ENCODE data around the gene UTP3. TPM values are rescaled to one million over a fixed set of nuclear protein-coding genes. Genes with fewer than 3 reads are reported as not detected.
"Not testable (repeated sequence)": the region's sequence is repeated elsewhere in the genome, so short reads cannot be mapped to it uniquely, and the experiment has no call there.

The UTP3 gene
- total RNA-seq, 4 donors from 2014 or later = 13.3 to 37.1 (median 15.6) TPM

DNA sequence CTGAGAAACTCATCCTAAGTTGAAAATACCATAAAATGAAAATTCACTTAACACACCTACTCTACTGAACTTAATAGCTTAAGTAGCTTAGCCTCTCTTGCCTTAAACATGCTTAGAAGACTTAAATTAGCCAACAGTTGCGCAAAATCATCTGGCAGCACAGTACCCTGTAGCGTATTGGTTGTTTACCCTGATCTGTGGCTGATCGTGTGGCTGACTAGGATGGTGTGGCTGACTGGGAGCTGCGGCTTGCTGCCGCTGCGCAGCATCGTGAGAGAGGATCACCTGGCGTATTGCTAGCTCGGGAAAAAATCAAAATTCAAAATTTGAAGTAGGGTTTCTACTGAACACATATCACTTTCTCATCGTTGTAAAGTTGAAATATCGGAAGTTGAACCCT is 39.8 kb downstream of the UTP3 start:
- Histone ChIP-seq H3K4me1 (no peaks in the 10 kb centered on the region), H3K9me3 (no peaks in the 10 kb centered on the region), H3K27ac (no peak overlapping the region), H3K36me3 (no peaks in the 10 kb centered on the region), H3K4me3 (no peak overlapping the region), H3K27me3 (no peaks in the 10 kb centered on the region)
- no peak for TF ChIP-seq POLR2A (IDR thresholded peaks at IDR 0.05)
- DNase-seq = no peak

DNA sequence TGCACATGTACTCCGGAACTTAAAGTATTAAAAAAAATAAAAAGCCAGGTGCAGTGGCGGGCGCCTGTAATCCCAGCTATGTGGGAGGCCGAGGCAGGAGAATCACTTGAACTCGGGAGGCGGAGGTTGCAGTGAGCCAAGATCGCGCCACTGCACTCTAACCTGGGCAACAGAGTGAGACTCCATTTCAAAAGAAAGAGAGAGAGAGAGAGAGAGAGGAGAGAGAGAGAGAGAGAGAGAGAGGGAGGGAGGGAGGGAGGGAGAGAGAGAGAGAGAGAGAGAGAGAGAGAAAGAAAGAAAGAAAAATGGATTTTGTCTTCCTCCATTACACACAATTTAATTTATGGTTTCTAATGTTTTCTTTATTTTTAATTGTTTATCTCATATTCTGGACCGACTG is 44.5 kb downstream of the UTP3 start:
- not testable (repeated sequence) for H3K27me3 ChIP-seq, H3K27ac ChIP-seq, H3K9me3 ChIP-seq, H3K4me3 ChIP-seq, H3K36me3 ChIP-seq, DNase-seq
- H3K4me1 ChIP-seq = peaks cover 4 to 24% (median 15%) of the 10 kb centered on the region in 4 donors

DNA sequence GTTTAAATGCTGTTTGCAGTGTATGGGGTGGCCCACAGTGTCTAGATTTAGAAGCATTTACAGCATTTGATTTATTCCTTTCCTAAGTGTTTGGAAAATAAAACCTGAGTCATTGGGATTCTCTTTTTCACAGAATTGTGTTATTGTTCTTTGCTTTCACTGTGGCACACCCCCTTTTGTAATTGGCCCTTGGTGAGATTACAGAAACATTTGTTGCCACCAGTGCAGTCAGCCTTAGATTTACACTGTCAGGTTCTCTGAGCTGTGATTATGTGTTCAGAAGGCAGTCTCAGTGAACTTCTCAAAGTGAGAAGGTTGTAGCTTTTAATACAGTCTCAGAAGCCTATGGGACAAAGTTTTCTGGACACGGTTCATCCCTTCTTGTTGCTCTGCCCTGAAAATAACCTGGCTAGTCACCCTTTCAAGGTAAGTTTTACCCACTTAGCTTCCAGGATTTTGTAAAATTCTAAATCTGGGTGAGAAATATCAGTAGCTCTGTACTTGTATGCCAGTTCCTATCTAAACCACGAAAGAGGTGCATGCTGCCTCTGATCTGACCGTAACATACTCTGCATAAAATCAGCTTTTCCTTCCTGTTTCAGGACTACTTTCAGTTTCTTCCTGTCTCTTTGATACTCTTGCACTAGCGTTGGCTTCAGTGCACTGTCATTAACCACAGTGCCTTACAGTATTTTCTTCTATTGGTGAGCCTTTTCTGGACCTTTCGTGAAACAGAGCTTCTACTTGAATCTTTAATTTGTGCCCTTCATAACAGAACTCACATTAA is 46.0 kb downstream of the UTP3 start:
- peak in 2 of 3 donors; percentile 52 to 65 for DNase-seq
- Histone ChIP-seq H3K9me3 (no peaks in the 10 kb centered on the region), H3K27ac (peak overlapping the region; percentile 66 to 85 (median 72)), H3K4me3 (peak overlapping the region; percentile 9 to 59 (median 33)), H3K36me3 (no peaks in the 10 kb centered on the region), H3K4me1 (peaks cover 4 to 24% (median 15%) of the 10 kb centered on the region in 4 donors), H3K27me3 (no peaks in the 10 kb centered on the region)
- TF ChIP-seq, protein P1, sequence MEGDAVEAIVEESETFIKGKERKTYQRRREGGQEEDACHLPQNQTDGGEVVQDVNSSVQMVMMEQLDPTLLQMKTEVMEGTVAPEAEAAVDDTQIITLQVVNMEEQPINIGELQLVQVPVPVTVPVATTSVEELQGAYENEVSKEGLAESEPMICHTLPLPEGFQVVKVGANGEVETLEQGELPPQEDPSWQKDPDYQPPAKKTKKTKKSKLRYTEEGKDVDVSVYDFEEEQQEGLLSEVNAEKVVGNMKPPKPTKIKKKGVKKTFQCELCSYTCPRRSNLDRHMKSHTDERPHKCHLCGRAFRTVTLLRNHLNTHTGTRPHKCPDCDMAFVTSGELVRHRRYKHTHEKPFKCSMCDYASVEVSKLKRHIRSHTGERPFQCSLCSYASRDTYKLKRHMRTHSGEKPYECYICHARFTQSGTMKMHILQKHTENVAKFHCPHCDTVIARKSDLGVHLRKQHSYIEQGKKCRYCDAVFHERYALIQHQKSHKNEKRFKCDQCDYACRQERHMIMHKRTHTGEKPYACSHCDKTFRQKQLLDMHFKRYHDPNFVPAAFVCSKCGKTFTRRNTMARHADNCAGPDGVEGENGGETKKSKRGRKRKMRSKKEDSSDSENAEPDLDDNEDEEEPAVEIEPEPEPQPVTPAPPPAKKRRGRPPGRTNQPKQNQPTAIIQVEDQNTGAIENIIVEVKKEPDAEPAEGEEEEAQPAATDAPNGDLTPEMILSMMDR (IDR thresholded peaks at IDR 0.05) = peak in 1 of 6 experiments; percentile 34
- no peak for TF ChIP-seq POLR2A (IDR thresholded peaks at IDR 0.05)

DNA sequence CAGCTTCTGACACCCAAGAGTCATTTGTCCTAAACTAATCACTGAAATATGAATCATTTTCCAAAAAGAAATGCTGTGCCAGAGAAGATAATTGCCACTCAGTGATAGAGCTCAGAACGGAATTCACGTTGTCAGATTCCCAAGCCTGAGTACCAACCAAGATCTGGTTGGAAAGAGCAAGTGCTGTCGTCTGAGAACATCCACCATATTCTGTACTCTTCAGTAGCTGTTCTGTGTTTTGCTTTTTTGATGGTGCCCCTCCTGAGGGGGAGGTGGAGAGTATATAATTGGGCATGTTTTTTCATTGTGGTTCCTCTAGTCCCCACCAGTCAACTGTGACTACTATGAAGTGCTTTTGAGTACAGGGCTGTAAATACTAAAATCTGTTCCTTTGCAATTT is 46.6 kb downstream of the UTP3 start:
- Histone ChIP-seq H3K9me3 (no peaks in the 10 kb centered on the region), H3K27me3 (no peaks in the 10 kb centered on the region), H3K36me3 (no peaks in the 10 kb centered on the region), H3K27ac (peak overlapping the region; percentile 66 to 85 (median 72)), H3K4me1 (peaks cover 4 to 24% (median 15%) of the 10 kb centered on the region in 4 donors), H3K4me3 (peak overlapping the region; percentile 9 to 59 (median 33))
- TF ChIP-seq POLR2A (IDR thresholded peaks at IDR 0.05) = no peak
- TF ChIP-seq, protein P1 (IDR thresholded peaks at IDR 0.05) = no peak
- DNase-seq = no peak

DNA sequence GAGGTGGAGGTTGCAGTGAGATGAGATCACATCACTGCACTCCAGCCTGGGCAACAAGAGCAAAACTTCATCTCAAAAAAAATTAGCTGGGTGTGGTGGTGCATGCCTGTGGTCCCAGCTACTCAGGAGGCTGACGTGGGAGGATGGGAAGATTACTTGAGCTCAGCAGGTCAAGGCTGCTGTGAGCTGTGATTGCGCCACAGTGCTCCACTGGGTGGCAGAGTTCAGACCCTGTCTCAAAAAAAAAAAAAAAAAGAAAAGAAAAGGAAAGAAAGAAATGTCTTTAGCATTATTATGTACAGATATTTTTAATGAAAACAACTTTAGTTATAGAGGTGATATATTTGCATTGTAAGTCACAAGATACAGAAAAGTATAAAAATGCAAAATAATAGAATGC is 47.6 kb downstream of the UTP3 start:
- H3K36me3 ChIP-seq, H3K4me3 ChIP-seq, H3K9me3 ChIP-seq, H3K27me3 ChIP-seq: not testable (repeated sequence)
- Histone ChIP-seq H3K4me1 (peaks cover 4 to 24% (median 15%) of the 10 kb centered on the region in 4 donors), H3K27ac (peak overlapping the region in 1 of 4 donors; percentile 67)
- peak in 2 of 3 donors; percentile 52 to 79 for DNase-seq
- TF ChIP-seq, protein P1 (IDR thresholded peaks at IDR 0.05) = peak in 3 of 6 experiments; percentile 7 to 28 (median 12)

DNA sequence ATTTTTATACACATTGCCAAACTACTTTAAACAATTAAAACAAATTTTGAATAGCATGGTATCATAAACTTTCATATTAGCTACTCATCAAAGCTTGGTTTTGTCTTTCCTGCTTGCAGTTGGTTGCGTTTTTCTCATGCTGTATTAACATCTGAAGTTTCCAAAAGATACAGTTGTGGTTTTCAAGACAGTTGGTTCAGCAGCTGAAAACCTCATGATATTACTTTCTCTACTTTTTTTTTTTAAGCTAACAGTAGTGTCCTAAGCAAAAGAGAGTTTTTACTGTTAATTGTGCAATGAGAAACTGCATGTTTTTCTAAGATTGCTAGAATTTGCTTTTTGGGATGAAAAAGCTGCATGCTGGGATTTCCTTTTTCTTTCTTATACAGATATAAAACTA is 48.7 kb downstream of the UTP3 start:
- no peak for DNase-seq
- no peak for TF ChIP-seq POLR2A (IDR thresholded peaks at IDR 0.05)
- TF ChIP-seq, protein P1 (IDR thresholded peaks at IDR 0.05) = no peak
- Histone ChIP-seq H3K4me1 (peaks cover 4 to 24% (median 15%) of the 10 kb centered on the region in 4 donors), H3K36me3 (no peaks in the 10 kb centered on the region), H3K9me3 (no peaks in the 10 kb centered on the region), H3K27me3 (no peaks in the 10 kb centered on the region), H3K27ac (no peak overlapping the region), H3K4me3 (no peak overlapping the region)
